ENCODE data around the gene PLCXD1.

- TF ChIP-seq CTCF (IDR thresholded peaks at IDR 0.05) = no peak
- TF ChIP-seq POLR2A (IDR thresholded peaks at IDR 0.05) = no peak
- TF ChIP-seq EP300 (IDR thresholded peaks at IDR 0.05) = no peak
These were observed 12.0 kb downstream of the PLCXD1 start for GRCh38 chrX:292900-293897.

Data from ovary (tissue), 3 donors.